ENCODE measurements around the gene CCNO. TPM values are rescaled to one million over a fixed set of nuclear protein-coding genes. Genes with fewer than 3 reads are reported as not detected.
A peak's percentile ranks its signal among the peaks of the same experiment; 100 is the strongest.

Gene CCNO
- total RNA-seq, 3 donors from 2014 or later: 0.32 to 4.3 (median 3.2) TPM

DNA sequence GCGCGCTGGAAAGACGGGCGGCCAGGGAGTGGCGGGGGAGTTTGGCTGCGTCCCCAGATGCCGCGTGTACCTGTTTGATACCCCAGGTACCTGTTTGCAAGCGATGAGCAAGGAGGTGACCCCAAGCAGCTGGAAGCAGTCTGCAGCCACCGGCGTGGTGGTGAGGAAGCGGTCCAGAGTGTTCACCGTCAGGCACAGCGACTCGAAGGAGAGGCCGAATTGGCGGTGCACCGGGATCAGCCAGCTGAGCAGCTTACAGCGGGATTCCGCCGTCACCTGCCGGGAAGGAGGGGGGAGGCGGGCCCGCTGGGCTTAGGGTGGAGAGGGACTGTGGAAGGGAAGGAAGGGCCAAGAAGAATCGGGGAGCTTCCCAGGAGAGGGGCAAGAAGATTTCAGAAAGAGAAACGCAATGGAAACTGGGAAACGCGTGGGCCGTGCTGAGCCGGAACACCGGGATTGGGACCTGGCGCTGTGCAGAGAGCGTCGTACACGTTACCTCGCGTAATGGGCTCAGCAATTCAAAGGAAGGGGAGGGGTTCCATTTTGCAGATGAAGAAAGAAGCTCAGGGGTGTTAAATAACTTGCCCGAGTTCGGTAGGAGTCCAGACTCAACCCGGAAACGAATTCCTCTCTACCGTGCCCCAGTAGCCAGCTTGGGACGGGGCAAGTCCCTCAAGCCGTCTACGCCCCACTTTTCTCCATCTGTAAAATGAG lies 980 bp downstream of the CCNO start:
- peak overlapping the region; percentile 40 to 83 (median 73) for H3K4me3 ChIP-seq
- peaks cover 2 to 31% of the 10 kb centered on the region in 2 donors for H3K27me3 ChIP-seq
- no peaks in the 10 kb centered on the region for H3K36me3 ChIP-seq
- H3K9me3 ChIP-seq: no peaks in the 10 kb centered on the region
- no peak for TF ChIP-seq POLR2A (IDR thresholded peaks at IDR 0.05)
- TF ChIP-seq POLR2AphosphoS5 (IDR thresholded peaks at IDR 0.05): no peak
- peak overlapping the region; percentile 66 to 78 for H3K27ac ChIP-seq
- intact Hi-C loops (cut with DNase I; ENCODE audit: low total_unique reads): no loop called here
- no peaks in the 10 kb centered on the region for H3K4me1 ChIP-seq
- DNase-seq (ENCODE audit: low spot score in 2 of 2): no peak

DNA sequence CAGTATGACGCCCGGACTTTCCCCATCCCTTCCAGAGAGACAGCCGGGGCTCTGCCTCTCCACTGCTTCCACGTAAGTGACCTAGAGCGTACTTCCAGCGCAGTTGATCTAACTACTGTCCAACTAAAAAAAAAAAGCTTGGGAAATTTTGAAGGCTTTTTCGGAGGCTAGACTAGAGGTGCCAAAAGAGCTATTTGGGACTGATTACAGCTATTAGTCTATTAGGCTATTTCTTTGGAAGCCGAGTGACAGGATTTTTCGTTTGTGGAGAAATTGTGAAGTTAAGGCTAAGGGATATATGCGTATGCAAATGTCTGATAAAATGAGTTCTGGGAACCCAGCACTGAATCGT lies 1.5 kb downstream of the CCNO start:
- DNase-seq (ENCODE audit: low spot score in 2 of 2): no peak
- H3K4me3 ChIP-seq: peak overlapping the region in 2 of 3 donors; percentile 73 to 83
- no peaks in the 10 kb centered on the region for H3K9me3 ChIP-seq
- TF ChIP-seq, protein P1, sequence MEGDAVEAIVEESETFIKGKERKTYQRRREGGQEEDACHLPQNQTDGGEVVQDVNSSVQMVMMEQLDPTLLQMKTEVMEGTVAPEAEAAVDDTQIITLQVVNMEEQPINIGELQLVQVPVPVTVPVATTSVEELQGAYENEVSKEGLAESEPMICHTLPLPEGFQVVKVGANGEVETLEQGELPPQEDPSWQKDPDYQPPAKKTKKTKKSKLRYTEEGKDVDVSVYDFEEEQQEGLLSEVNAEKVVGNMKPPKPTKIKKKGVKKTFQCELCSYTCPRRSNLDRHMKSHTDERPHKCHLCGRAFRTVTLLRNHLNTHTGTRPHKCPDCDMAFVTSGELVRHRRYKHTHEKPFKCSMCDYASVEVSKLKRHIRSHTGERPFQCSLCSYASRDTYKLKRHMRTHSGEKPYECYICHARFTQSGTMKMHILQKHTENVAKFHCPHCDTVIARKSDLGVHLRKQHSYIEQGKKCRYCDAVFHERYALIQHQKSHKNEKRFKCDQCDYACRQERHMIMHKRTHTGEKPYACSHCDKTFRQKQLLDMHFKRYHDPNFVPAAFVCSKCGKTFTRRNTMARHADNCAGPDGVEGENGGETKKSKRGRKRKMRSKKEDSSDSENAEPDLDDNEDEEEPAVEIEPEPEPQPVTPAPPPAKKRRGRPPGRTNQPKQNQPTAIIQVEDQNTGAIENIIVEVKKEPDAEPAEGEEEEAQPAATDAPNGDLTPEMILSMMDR (IDR thresholded peaks at IDR 0.05): no peak
- TF ChIP-seq POLR2A (IDR thresholded peaks at IDR 0.05): no peak
- no peak for TF ChIP-seq POLR2AphosphoS5 (IDR thresholded peaks at IDR 0.05)
- intact Hi-C loops (cut with DNase I; ENCODE audit: low total_unique reads): no loop called here
- no peak overlapping the region for H3K27ac ChIP-seq
- no peaks in the 10 kb centered on the region for H3K4me1 ChIP-seq
- H3K27me3 ChIP-seq: peaks cover 2 to 36% of the 10 kb centered on the region in 2 donors
- no peaks in the 10 kb centered on the region for H3K36me3 ChIP-seq

DNA sequence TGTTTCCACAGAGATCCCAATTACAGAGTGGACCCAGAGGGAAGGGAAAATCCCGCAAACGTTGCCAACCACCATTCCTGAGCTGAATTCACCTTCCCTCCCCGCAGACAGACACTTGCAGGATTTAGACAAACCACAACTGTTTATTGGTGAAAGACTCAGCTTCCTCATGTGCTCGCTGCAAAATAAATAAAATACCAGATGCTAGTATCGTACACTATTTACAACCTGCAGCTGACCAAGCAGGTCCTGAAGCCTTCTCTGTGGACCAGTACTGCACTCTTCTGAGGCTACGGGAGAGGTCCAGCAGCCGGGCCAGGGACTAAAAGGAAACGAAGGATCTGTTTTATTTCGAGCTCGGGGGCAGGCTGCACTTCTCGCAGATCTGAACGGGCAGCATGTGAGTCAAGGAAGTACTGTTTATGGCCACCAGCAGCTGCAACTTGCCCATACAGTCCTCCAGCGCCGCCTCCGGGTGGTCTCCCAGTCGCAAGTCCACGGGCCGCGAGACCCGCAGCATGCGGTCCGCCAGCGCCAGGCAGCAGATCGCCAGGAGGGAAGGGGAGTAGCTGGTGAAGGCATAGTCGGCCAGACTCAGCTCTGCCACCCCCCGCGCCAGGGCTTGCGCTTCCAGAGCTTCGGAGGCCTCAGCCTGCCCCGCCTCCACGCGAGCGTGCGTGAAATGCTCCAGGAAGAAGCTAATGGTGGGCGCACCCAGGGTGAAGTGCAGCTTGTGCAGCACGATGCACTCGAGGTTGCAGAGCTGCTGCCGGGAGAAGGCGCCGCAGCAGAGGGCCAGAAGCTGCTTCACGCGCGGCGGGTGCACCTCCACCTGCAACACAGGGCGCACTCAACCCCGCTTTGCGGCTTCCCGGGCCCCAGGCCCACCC lies 2.1 kb downstream of the CCNO start:
- intact Hi-C loops (cut with DNase I; ENCODE audit: low total_unique reads): no loop called here
- Histone ChIP-seq H3K27me3 (peaks cover 2 to 42% of the 10 kb centered on the region in 2 donors), H3K4me1 (no peaks in the 10 kb centered on the region), H3K36me3 (no peaks in the 10 kb centered on the region), H3K9me3 (no peaks in the 10 kb centered on the region), H3K4me3 (peak overlapping the region in 2 of 3 donors; percentile 73 to 83), H3K27ac (no peak overlapping the region)
- TF ChIP-seq POLR2A (IDR thresholded peaks at IDR 0.05): no peak
- TF ChIP-seq, protein P1 (IDR thresholded peaks at IDR 0.05): no peak
- TF ChIP-seq POLR2AphosphoS5 (IDR thresholded peaks at IDR 0.05): no peak
- no peak for DNase-seq (ENCODE audit: low spot score in 2 of 2)

DNA sequence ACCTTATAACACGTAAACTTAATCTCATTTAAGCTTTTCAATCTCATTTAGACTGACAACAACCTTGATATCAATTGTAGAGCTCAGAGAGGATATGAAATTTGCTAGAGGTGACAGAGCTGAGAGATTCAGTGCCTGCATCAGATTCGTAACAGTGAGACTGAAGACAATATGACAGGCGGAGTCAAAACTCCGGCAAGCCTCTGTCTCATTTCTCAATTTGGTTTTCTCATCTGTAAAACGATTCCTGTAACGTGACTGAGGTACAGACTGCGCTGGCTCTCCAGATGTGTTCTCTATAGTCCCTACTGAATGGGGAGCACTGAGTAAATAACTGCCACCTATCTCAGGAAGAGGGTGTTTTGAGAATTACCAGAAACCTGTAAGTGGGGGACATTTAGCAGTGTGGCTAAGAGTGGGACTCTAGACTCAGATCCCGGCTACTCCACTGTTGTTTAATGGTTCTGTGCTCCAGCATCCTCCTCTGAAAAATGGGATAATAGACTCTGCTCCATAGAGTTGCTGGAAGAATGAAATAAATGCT lies 3.2 kb downstream of the CCNO start:
- peaks cover 2 to 51% of the 10 kb centered on the region in 2 donors for H3K27me3 ChIP-seq
- no peaks in the 10 kb centered on the region for H3K4me1 ChIP-seq
- intact Hi-C loops (cut with DNase I; ENCODE audit: low total_unique reads): no loop called here

More for the DNA sequence above, 3.2 kb downstream of the CCNO start:
- TF ChIP-seq POLR2AphosphoS5 (IDR thresholded peaks at IDR 0.05): no peak
- TF ChIP-seq POLR2A (IDR thresholded peaks at IDR 0.05): no peak
- TF ChIP-seq, protein P1 (IDR thresholded peaks at IDR 0.05): no peak
- Histone ChIP-seq H3K4me3 (no peak overlapping the region), H3K27ac (no peak overlapping the region), H3K36me3 (no peaks in the 10 kb centered on the region), H3K9me3 (no peaks in the 10 kb centered on the region)
- DNase-seq (ENCODE audit: low spot score in 2 of 2): no peak

Data from breast epithelium (tissue), 4 donors.